Activated CD8-positive, alpha-beta memory T cell treated with anti-CD3 and anti-CD28 coated beads for 1 hour (primary cell): ENCODE measurements around the gene PRR23E.

Experiments used
- DNase-seq, 2 donors: peaks; one replicate each; pipeline ENCODE4 v3.0.0-alpha.2; 2020; ENCODE audit warnings: low read depth in 1 of 2; ENCODE audit errors: extremely low read depth in 1 of 2

PRR23E gene

GRCh38 chr3:127162947-127163645, 29.8 kb upstream of the PRR23E start:
- DNase-seq, result no peak

- no peak for DNase-seq
Measured at GRCh38 chr3:127164615-127165014, 28.3 kb upstream of the PRR23E start.

- DNase-seq, result no peak
Measured at GRCh38 chr3:127165036-127165435, 27.9 kb upstream of the PRR23E start.

- no peak for DNase-seq
Measured at GRCh38 chr3:127165694-127166485, 27.0 kb upstream of the PRR23E start.

- DNase-seq, result no peak
Measured at GRCh38 chr3:127166501-127167065, 26.3 kb upstream of the PRR23E start.

GRCh38 chr3:127167315-127168043, 25.5 kb upstream of the PRR23E start:
- DNase-seq, result no peak

- no peak for DNase-seq
Measured at GRCh38 chr3:127168271-127168670, 24.7 kb upstream of the PRR23E start.

- no peak for DNase-seq
Measured at GRCh38 chr3:127170814-127171213, 22.1 kb upstream of the PRR23E start.

- DNase-seq, result no peak
Measured at GRCh38 chr3:127171320-127171719, 21.6 kb upstream of the PRR23E start.

- DNase-seq, result no peak
Measured at GRCh38 chr3:127171721-127172120, 21.2 kb upstream of the PRR23E start.

- no peak for DNase-seq
Measured at GRCh38 chr3:127172211-127172610, 20.7 kb upstream of the PRR23E start.

- DNase-seq, result no peak
Measured at GRCh38 chr3:127172781-127173515, 20.0 kb upstream of the PRR23E start.

- DNase-seq, result no peak
Measured at GRCh38 chr3:127173516-127174166, 19.3 kb upstream of the PRR23E start.

- DNase-seq, result no peak
Measured at GRCh38 chr3:127174284-127174683, 18.6 kb upstream of the PRR23E start.

- no peak for DNase-seq
Measured at GRCh38 chr3:127174715-127175140, 18.2 kb upstream of the PRR23E start.

GRCh38 chr3:127175272-127175671, 17.7 kb upstream of the PRR23E start:
- no peak for DNase-seq

- DNase-seq, result no peak
Measured at GRCh38 chr3:127177226-127177625, 15.7 kb upstream of the PRR23E start.

- DNase-seq, result no peak
Measured at GRCh38 chr3:127180859-127181258, 12.1 kb upstream of the PRR23E start.

GRCh38 chr3:127182431-127182830, 10.5 kb upstream of the PRR23E start:
- DNase-seq, result no peak
